SU-DHL-6 (cell line): Measurements from ENCODE around the gene MYOCD.

Experiments used
- H2AFZ ChIP-seq: fragments of 200-600 bp; sonication (generic); 2 replicates; pipeline ENCODE4 v1.6.1; 2014; ENCODE audit warnings: low read depth, mild to moderate bottlenecking, moderate library complexity, mixed read lengths, antibody characterized with exemption, low read length; ENCODE audit not compliant: severe bottlenecking
- H3F3A ChIP-seq: fragments of 200-600 bp; shearing (Covaris generic); 2 replicates; pipeline ENCODE4 v1.6.0; 2016; ENCODE audit warnings: antibody characterized with exemption, mild to moderate bottlenecking; ENCODE audit not compliant: insufficient read depth
- H3K27ac ChIP-seq: fragments of 200-600 bp; sonication (generic); 2 replicates; pipeline ENCODE4 v1.5.1; 2016; ENCODE audit warnings: low read depth, mild to moderate bottlenecking, low read length, moderate library complexity, mixed read lengths
- H3K27me3 ChIP-seq: fragments of 200-600 bp; sonication (generic), shearing (Covaris generic); 2 replicates; pipeline ENCODE4 v1.6.0; 2014; ENCODE audit warnings: mild to moderate bottlenecking, low read length
- H3K36me3 ChIP-seq: fragments of 200-600 bp; sonication (generic); 2 replicates; pipeline ENCODE4 v1.6.1; 2014; ENCODE audit warnings: mild to moderate bottlenecking, low read length, mixed read lengths
- H3K4me2 ChIP-seq: fragments of 300-600, 200-600 bp; shearing (Covaris generic), sonication (generic); 2 replicates; pipeline ENCODE4 v1.6.0; 2014; ENCODE audit warnings: low read length, low read depth, mild to moderate bottlenecking; ENCODE audit not compliant: poor library complexity, severe bottlenecking
- H3K4me3 ChIP-seq: fragments of 200-600 bp; sonication (generic); 2 replicates; pipeline ENCODE4 v1.5.1; 2014; ENCODE audit warnings: antibody characterized with exemption, low read length, mild to moderate bottlenecking, mixed read lengths; ENCODE audit not compliant: insufficient read depth, poor library complexity, severe bottlenecking
- H3K79me2 ChIP-seq: fragments of 200-600 bp; sonication (generic); 2 replicates; pipeline ENCODE4 v1.6.1; 2014; ENCODE audit warnings: mild to moderate bottlenecking, low read length, moderate library complexity; ENCODE audit not compliant: insufficient read depth
- H3K9ac ChIP-seq: fragments of 200-600 bp; sonication (generic); 2 replicates; pipeline ENCODE4 v1.7.0; 2014; ENCODE audit warnings: mild to moderate bottlenecking, low read length
- H3K9me2 ChIP-seq: fragments of 200-600 bp; sonication (generic); replicated peaks from 2 replicates; pipeline ENCODE4 v1.6.1; 2014; ENCODE audit warnings: low read length; ENCODE audit not compliant: insufficient read depth
- H3K9me3 ChIP-seq: fragments of 200-600 bp; sonication (generic); 2 replicates; pipeline ENCODE4 v1.6.1; 2014; ENCODE audit warnings: low read length, mixed read lengths; ENCODE audit not compliant: insufficient read depth
- H4K20me1 ChIP-seq: fragments of 200-600 bp; sonication (generic); 2 replicates; pipeline ENCODE4 v1.6.1; 2014; ENCODE audit warnings: low read depth, mild to moderate bottlenecking, antibody characterized with exemption, low read length, moderate library complexity, mixed read lengths
- EZH2phosphoT487 ChIP-seq: fragments of 200-600 bp; sonication (generic), shearing (Covaris generic); conservative IDR thresholded peaks from 2 replicates; pipeline ENCODE4 v1.6.1; 2018; ENCODE audit warnings: mild to moderate bottlenecking, antibody characterized with exemption, low read length, moderate library complexity, mixed read lengths
- TF ChIP-seq, protein P1 (sequence below): fragments of 200-600 bp; sonication (generic); IDR thresholded peaks from one replicate; pipeline ENCODE4 v1.5.1; 2017; ENCODE audit warnings: antibody characterized with exemption, mild to moderate bottlenecking, low read length, moderate library complexity; ENCODE audit not compliant: insufficient read depth, poor library complexity, severe bottlenecking

MYOCD gene

GRCh38 chr17:12745486-12745885 lies 79.8 kb downstream of the MYOCD start:
- Histone ChIP-seq H3K27me3 (no peaks in the 10 kb centered on the region), H3K4me2 (no peak overlapping the region), H3K9ac (no peak overlapping the region), H3K9me2 (no peaks in the 10 kb centered on the region), H3K4me3 (no peak overlapping the region), H4K20me1 (no peaks in the 10 kb centered on the region), H3K9me3 (no peaks in the 10 kb centered on the region), H2AFZ (no peak overlapping the region), H3F3A (no peaks in the 10 kb centered on the region), H3K27ac (no peak overlapping the region), H3K36me3 (no peaks in the 10 kb centered on the region), H3K79me2 (no peaks in the 10 kb centered on the region)
- TF ChIP-seq EZH2phosphoT487: no peak
- TF ChIP-seq, protein P1, sequence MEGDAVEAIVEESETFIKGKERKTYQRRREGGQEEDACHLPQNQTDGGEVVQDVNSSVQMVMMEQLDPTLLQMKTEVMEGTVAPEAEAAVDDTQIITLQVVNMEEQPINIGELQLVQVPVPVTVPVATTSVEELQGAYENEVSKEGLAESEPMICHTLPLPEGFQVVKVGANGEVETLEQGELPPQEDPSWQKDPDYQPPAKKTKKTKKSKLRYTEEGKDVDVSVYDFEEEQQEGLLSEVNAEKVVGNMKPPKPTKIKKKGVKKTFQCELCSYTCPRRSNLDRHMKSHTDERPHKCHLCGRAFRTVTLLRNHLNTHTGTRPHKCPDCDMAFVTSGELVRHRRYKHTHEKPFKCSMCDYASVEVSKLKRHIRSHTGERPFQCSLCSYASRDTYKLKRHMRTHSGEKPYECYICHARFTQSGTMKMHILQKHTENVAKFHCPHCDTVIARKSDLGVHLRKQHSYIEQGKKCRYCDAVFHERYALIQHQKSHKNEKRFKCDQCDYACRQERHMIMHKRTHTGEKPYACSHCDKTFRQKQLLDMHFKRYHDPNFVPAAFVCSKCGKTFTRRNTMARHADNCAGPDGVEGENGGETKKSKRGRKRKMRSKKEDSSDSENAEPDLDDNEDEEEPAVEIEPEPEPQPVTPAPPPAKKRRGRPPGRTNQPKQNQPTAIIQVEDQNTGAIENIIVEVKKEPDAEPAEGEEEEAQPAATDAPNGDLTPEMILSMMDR: no peak

DNA sequence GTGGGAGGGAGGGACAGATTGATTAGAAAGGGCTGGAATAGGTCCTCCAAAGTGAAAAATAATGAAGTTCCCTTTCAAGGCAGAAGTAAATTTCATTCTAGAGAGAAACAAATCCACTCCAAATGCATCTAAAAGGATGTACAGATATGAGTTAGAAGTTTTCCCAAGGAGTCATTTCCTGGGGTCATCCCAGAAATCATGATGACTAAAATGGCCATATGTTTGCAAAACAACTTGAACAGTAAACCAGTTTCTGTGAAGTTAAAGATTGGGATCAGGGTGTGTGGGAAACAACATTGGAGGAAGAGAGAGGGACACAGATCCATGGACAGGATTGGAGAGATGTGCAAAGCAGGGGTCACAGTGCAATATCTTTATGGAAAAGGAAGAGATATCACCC lies 91.1 kb downstream of the MYOCD start:
- Histone ChIP-seq H3F3A (no peaks in the 10 kb centered on the region), H3K9me2 (no peaks in the 10 kb centered on the region), H3K27ac (no peak overlapping the region), H3K9ac (no peak overlapping the region), H3K79me2 (no peaks in the 10 kb centered on the region), H2AFZ (no peak overlapping the region), H4K20me1 (no peaks in the 10 kb centered on the region), H3K36me3 (no peaks in the 10 kb centered on the region), H3K9me3 (no peaks in the 10 kb centered on the region), H3K27me3 (no peaks in the 10 kb centered on the region), H3K4me3 (no peak overlapping the region), H3K4me2 (no peak overlapping the region)
- TF ChIP-seq EZH2phosphoT487: no peak
- TF ChIP-seq, protein P1: no peak

GRCh38 chr17:12759090-12759489 lies 93.4 kb downstream of the MYOCD start:
- TF ChIP-seq EZH2phosphoT487: no peak
- TF ChIP-seq, protein P1: no peak
- no peak overlapping the region for H3K4me3 ChIP-seq

DNA sequence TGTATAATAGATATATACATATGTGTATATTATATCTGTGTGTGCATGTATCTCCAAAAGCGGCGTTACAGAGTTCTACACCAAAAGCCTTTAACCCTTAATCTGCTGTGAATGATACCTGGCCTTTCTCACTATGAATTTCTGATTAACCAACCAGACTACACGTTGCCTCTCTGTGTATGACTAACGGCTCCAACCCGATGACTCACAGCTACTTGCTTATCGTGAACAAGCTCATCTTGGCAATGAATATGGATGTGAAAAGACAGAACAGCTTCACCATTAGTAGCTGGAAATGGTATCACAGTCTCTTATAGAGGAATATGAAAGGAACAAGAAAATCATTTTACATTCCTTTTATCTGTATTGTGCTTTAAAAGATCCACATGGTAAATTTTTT lies 99.9 kb downstream of the MYOCD start:
- no peak for TF ChIP-seq EZH2phosphoT487
- H3K9me2 ChIP-seq: no peaks in the 10 kb centered on the region

More at GRCh38 chr17:12759090-12759489, 93.4 kb downstream of the MYOCD start:
- Histone ChIP-seq H3K9ac (no peak overlapping the region), H3K9me3 (no peaks in the 10 kb centered on the region), H3K36me3 (no peaks in the 10 kb centered on the region), H4K20me1 (no peaks in the 10 kb centered on the region), H3K27me3 (no peaks in the 10 kb centered on the region), H3F3A (no peaks in the 10 kb centered on the region), H2AFZ (no peak overlapping the region), H3K4me2 (no peak overlapping the region), H3K27ac (no peak overlapping the region), H3K79me2 (no peaks in the 10 kb centered on the region), H3K9me2 (no peaks in the 10 kb centered on the region)

More for the DNA sequence above, 99.9 kb downstream of the MYOCD start:
- Histone ChIP-seq H3F3A (no peaks in the 10 kb centered on the region), H4K20me1 (no peaks in the 10 kb centered on the region), H3K36me3 (no peaks in the 10 kb centered on the region), H3K9me3 (no peaks in the 10 kb centered on the region), H3K4me3 (no peak overlapping the region), H3K79me2 (no peaks in the 10 kb centered on the region), H2AFZ (no peak overlapping the region), H3K27me3 (no peaks in the 10 kb centered on the region), H3K9ac (no peak overlapping the region), H3K4me2 (no peak overlapping the region), H3K27ac (no peak overlapping the region)
